Measurements from ENCODE around the gene PHKA2.

PHKA2 gene

GRCh38 chrX:18956303-18957032, 27.4 kb downstream of the PHKA2 start:
- TF ChIP-seq, protein P1, sequence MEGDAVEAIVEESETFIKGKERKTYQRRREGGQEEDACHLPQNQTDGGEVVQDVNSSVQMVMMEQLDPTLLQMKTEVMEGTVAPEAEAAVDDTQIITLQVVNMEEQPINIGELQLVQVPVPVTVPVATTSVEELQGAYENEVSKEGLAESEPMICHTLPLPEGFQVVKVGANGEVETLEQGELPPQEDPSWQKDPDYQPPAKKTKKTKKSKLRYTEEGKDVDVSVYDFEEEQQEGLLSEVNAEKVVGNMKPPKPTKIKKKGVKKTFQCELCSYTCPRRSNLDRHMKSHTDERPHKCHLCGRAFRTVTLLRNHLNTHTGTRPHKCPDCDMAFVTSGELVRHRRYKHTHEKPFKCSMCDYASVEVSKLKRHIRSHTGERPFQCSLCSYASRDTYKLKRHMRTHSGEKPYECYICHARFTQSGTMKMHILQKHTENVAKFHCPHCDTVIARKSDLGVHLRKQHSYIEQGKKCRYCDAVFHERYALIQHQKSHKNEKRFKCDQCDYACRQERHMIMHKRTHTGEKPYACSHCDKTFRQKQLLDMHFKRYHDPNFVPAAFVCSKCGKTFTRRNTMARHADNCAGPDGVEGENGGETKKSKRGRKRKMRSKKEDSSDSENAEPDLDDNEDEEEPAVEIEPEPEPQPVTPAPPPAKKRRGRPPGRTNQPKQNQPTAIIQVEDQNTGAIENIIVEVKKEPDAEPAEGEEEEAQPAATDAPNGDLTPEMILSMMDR (conservative IDR thresholded peaks at IDR 0.05): no peak
- peak overlapping the region; percentile 57 for H3K27ac ChIP-seq

- TF ChIP-seq, protein P1 (conservative IDR thresholded peaks at IDR 0.05): no peak
- peak overlapping the region; percentile 57 for H3K27ac ChIP-seq
These were observed 28.2 kb downstream of the PHKA2 start for GRCh38 chrX:18955676-18956075.

DNA sequence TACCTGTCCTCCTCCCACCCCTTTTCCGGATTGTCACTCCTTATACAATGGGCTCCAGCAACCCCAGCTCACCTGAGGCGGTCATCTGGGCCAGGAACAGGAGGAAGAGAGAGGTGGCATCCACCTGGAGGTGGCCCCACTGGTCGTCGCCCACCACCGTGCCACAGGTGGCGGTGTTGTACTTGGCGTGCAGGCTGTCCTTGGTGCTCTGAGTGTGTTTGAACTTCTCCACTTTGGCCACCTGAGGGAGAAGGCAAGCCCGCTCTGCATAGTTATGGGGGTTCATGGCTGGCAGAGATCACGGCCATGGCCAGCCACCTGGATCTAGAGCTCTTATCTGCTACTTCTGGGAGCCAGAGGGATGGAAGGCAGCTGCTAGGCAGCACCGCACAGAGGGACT, 32.9 kb downstream of the PHKA2 start:
- no peak overlapping the region for H3K27ac ChIP-seq
- TF ChIP-seq, protein P1 (conservative IDR thresholded peaks at IDR 0.05): no peak; the same call in 1 of the 2 replicates

DNA sequence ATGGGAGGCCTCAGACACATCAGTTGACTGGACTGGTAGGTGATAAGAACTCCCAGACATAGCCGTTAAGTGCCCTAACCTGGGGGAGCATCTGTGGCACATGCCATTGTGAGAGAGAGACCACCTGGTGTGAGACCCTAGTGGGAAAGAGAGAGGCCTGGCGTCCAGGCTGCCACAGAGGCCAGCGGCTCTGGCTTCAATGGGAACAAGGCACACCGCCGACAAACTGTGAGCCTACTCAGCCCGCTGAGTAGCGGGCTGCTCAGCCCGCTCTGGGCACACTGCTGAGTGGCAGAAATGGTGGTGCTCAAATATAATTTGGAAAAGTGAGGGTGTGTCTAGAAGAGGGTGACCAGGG, 34.0 kb downstream of the PHKA2 start:
- TF ChIP-seq, protein P1 (conservative IDR thresholded peaks at IDR 0.05): no peak
- no peak overlapping the region for H3K27ac ChIP-seq

DNA sequence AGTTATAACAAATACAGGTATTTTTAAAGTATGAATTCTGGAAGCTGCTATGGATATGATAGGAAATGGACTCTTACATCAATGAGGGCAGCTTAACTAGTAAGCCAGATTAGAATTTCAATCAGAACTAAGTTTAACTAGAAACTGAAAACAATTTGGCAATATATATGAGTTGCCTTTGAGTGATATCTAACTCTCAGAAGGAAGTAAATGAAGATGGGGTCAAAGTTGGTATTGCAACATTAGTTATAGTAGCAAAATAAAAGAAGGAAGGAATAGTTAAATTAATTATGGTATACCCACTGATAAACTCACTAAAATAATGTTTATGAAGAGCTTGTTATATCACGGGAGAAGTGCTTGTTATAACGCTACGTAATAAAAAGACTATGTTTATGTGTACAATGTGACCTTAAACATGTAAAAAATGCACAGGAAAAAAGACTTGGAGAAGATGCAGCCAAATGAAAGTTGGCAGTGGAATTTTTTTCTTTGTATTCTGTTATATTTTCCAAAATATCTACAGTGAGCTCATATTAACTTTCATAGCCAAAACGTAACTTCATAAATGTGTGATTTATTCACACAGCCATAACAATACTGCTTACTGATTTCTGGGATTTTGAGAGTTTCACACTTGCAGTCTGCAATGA, 34.5 kb downstream of the PHKA2 start:
- TF ChIP-seq, protein P1 (conservative IDR thresholded peaks at IDR 0.05): no peak
- H3K27ac ChIP-seq: no peak overlapping the region

GRCh38 chrX:18946611-18947010, 37.3 kb downstream of the PHKA2 start:
- TF ChIP-seq, protein P1 (conservative IDR thresholded peaks at IDR 0.05): no peak
- H3K27ac ChIP-seq: no peak overlapping the region

GRCh38 chrX:18946157-18946556, 37.8 kb downstream of the PHKA2 start:
- TF ChIP-seq, protein P1 (conservative IDR thresholded peaks at IDR 0.05): no peak

More at GRCh38 chrX:18946157-18946556, 37.8 kb downstream of the PHKA2 start:
- no peak overlapping the region for H3K27ac ChIP-seq
